HepG2 (cell line): ENCODE measurements around the gene RUNDC1. TPM values are rescaled to one million over a fixed set of nuclear protein-coding genes. Genes with fewer than 3 reads are reported as not detected.
A peak's percentile ranks its signal among the peaks of the same experiment; 100 is the strongest.

Experiments
- ATAC-seq: fragments of 200-7000 bp; cut with Tn5 transposase; 3 replicates; pipeline ENCODE4 v1.9.1; 2020; ENCODE audit warnings: mild to moderate bottlenecking, moderate library complexity
- BruUV-seq: library from RNA; stranded (reverse); fragments of 400-500 nt; replicated peaks from 2 replicates; lab custom pipeline; 2021; lab: Mats Ljungman, UMichigan
- CTCF ChIA-PET: fragments of 300-600 bp; formaldehyde crosslinking; extraction: SDS; loops from one replicate; lab custom pipeline; 2021; ENCODE audit warnings: low total read pairs, inconsistent platforms, low intra/inter-chr PET ratio; lab: Yijun Ruan, JAX
- POLR2A ChIA-PET: fragments of 350-600 bp; sonication (Branson Sonifier 250); formaldehyde crosslinking; loops from one replicate; lab custom pipeline; 2020; ENCODE audit warnings: antibody characterized with exemption, inconsistent platforms; lab: Yijun Ruan, JAX
- DNase-seq: peaks from one replicate; pipeline ENCODE4 v3.0.0-alpha.2; 2015; ENCODE audit warnings: low spot score
- FAIRE-seq: peaks from 3 replicates; lab custom pipeline; 2011; peaks lifted over from hg19 to GRCh38; lab: Jason Lieb, UNC
- H2AFZ ChIP-seq: one replicate; pipeline ENCODE4 v1.6.1; 2011; ENCODE audit warnings: low read length, inconsistent platforms
- H3K27ac ChIP-seq: fragments of 300-600 bp; 3 replicates; pipeline ENCODE4 v1.8.0; 2011; ENCODE audit warnings: mixed run types, mild to moderate bottlenecking, mixed read lengths, low read length, inconsistent platforms; ENCODE audit not compliant: insufficient read depth; ENCODE audit errors: extremely low read length
- H3K27me3 ChIP-seq, 2 experiments: fragments of 200-600 bp in 1 of 2; 2 replicates in 1 of 2; 3 replicates in 1 of 2; pipeline versions ENCODE4 v1.6.0 to v1.8.0; 2011; ENCODE audit warnings: low read length in 2 of 2, mild to moderate bottlenecking in 2 of 2, moderate library complexity in 2 of 2, inconsistent platforms in 1 of 2; ENCODE audit not compliant: insufficient read depth in 2 of 2, control insufficient read depth in 1 of 2
- H3K36me3 ChIP-seq, 2 experiments: fragments of 200-600 bp in 1 of 2; replicated peaks in 1 of 2; 2 replicates in 1 of 2; 3 replicates in 1 of 2; pipeline versions ENCODE4 v1.5.1 to v1.8.0; 2011; ENCODE audit warnings: low read length in 2 of 2, inconsistent platforms in 1 of 2; ENCODE audit not compliant: insufficient read depth in 2 of 2, control insufficient read depth in 1 of 2
- H3K4me1 ChIP-seq: 2 replicates; pipeline ENCODE4 v1.5.1; 2012; ENCODE audit warnings: low read length, inconsistent platforms; ENCODE audit not compliant: insufficient read depth
- H3K4me2 ChIP-seq: 2 replicates; pipeline ENCODE4 v1.6.0; 2011; ENCODE audit warnings: low read depth, low read length, inconsistent platforms
- H3K4me3 ChIP-seq, 3 experiments: fragments of 200-600 bp in 1 of 3; sonication (generic), shearing (Covaris generic) in 1 of 3; replicated peaks in 1 of 3; 2 replicates each; pipeline ENCODE4 v1.5.1; 2011 to 2016; ENCODE audit warnings: low read length in 3 of 3, inconsistent platforms in 2 of 3, low read depth in 2 of 3, mild to moderate bottlenecking in 2 of 3, control low read depth in 1 of 3, mixed read lengths in 1 of 3; ENCODE audit not compliant: insufficient read depth in 1 of 3
- H3K79me2 ChIP-seq: one replicate; pipeline ENCODE4 v1.6.1; 2011; ENCODE audit warnings: low read length, inconsistent platforms; ENCODE audit not compliant: insufficient read depth
- H3K9ac ChIP-seq: 2 replicates; pipeline ENCODE4 v1.6.0; 2011; ENCODE audit warnings: mild to moderate bottlenecking, low read depth, low read length, inconsistent platforms; ENCODE audit not compliant: insufficient read depth
- H3K9me3 ChIP-seq: 2 replicates; pipeline ENCODE4 v1.5.1; 2012; ENCODE audit warnings: mild to moderate bottlenecking, low read length
- H4K20me1 ChIP-seq: 2 replicates; pipeline ENCODE4 v1.6.0; 2011; ENCODE audit warnings: inconsistent platforms, mild to moderate bottlenecking, low read length, moderate library complexity; ENCODE audit not compliant: insufficient read depth
- AGO2 ChIP-seq: fragments of 200-400 bp; formaldehyde crosslinking; optimal IDR thresholded peaks from 2 replicates; pipeline ENCODE3; 2017; ENCODE audit warnings: mild to moderate bottlenecking, low read depth, low read length, moderate library complexity
- CREBL2 ChIP-seq: sonication (generic); formaldehyde crosslinking; IDR thresholded peaks from 2 replicates; pipeline ENCODE4 v1.8.1; 2023; ENCODE audit warnings: missing genetic modification reagents, mild to moderate bottlenecking, borderline replicate concordance
- CSRNP1 ChIP-seq: sonication (generic); formaldehyde crosslinking; IDR thresholded peaks from 2 replicates; pipeline ENCODE4 v1.8.1; 2023; ENCODE audit warnings: mild to moderate bottlenecking, missing genetic modification reagents
- E2F1 ChIP-seq: sonication (generic); formaldehyde crosslinking; IDR thresholded peaks from 2 replicates; pipeline ENCODE4 v1.5.0; 2020; ENCODE audit warnings: missing genetic modification reagents
- ISL2 ChIP-seq: sonication (generic); formaldehyde crosslinking; IDR thresholded peaks from 2 replicates; pipeline ENCODE4 v1.5.0; 2020; ENCODE audit warnings: missing genetic modification reagents
- KLF16 ChIP-seq, 2 experiments: sonication (generic) in 1 of 2; formaldehyde crosslinking in 1 of 2; IDR thresholded peaks; 2 replicates each; pipeline versions ENCODE4 v1.6.1 to v1.8.0; 2016 to 2023; ENCODE audit warnings: missing genetic modification reagents in 2 of 2, missing compliant biosample characterization in 1 of 2
- POLR2AphosphoS2 ChIP-seq: IDR thresholded peaks from 2 replicates; pipeline ENCODE4 v1.6.1; 2011; ENCODE audit warnings: low read depth, low read length, improper control_type of control experiment
- POLR2G ChIP-seq: fragments of 200-400 bp; formaldehyde crosslinking; IDR thresholded peaks from 2 replicates; pipeline ENCODE4 v1.6.1; 2018; ENCODE audit warnings: mild to moderate bottlenecking, low read depth, low read length, moderate library complexity
- RAD21 ChIP-seq: fragments of 450-650 bp; formaldehyde crosslinking; IDR thresholded peaks from 2 replicates; pipeline ENCODE4 v1.5.0; 2020; ENCODE audit warnings: mild to moderate bottlenecking
- SRSF4 ChIP-seq: fragments of 200-400 bp; formaldehyde crosslinking; IDR thresholded peaks from one replicate; pipeline ENCODE4 v1.6.1; 2018; ENCODE audit warnings: mild to moderate bottlenecking, low read depth, low read length, moderate library complexity; ENCODE audit not compliant: poor library complexity, severe bottlenecking
- ZFY ChIP-seq: sonication (generic); formaldehyde crosslinking; IDR thresholded peaks from 2 replicates; pipeline ENCODE4 v1.4.0; 2020; ENCODE audit warnings: missing genetic modification reagents
- ZNF883 ChIP-seq: sonication (generic); formaldehyde crosslinking; IDR thresholded peaks from 2 replicates; pipeline ENCODE4 v1.5.1; 2020; ENCODE audit warnings: mild to moderate bottlenecking, missing genetic modification reagents; ENCODE audit errors: not compliant biosample characterization
- WGBS: methylation state at CpG from one replicate; pipeline ENCODE4 v1.1.6; 2017; ENCODE audit warnings: low lambda C conversion rate; 5-methylcytosine and 5-hydroxymethylcytosine counted together
- in situ Hi-C: cut with HindIII; loops from 2 replicates; pipeline ENCODE4 v1.10.0; 2017; ENCODE audit warnings: low pct_unique_long_range_greater_than_20kb; ENCODE audit not compliant: extremely low pct_ligation_motif_present
- intact Hi-C: fragments of 100-400 bp; cut with micrococcal nuclease; formaldehyde crosslinking; loops from one replicate; pipeline ENCODE4 v1.10.0; 2022; ENCODE audit not compliant: unreplicated experiment
- polyA plus RNA-seq, 8 experiments: library from polyadenylated mRNA; depleted of rRNA in 3 of 8; stranded (reverse) in 7 of 8; unstranded in 1 of 8; fragments of >200 nt; fragmentation: Illumina TruSeq in 4 of 8; extraction: Trizol in 4 of 8; gene quantifications; 2 replicates each; pipeline versions ENCODE4 v1.2.1 to v1.2.3, GENCODE V29; 2011 to 2016; ENCODE audit warnings: low read depth in 4 of 8, missing spikeins in 1 of 8, mixed read lengths in 1 of 8; ENCODE audit not compliant: insufficient read depth in 1 of 8
- total RNA-seq, 5 experiments: library from RNA; depleted of rRNA; stranded (reverse); fragments of >200 nt; fragmentation: Illumina TruSeq; extraction: Trizol; gene quantifications; 2 replicates each; pipeline ENCODE4 v1.2.3, GENCODE V29; 2016; ENCODE audit warnings: low read depth in 1 of 5
- TF ChIP-seq, protein P1 (sequence below): sonication (generic); formaldehyde crosslinking; IDR thresholded peaks from 2 replicates; pipeline ENCODE4 v1.4.0; 2020; ENCODE audit warnings: missing genetic modification reagents, borderline replicate concordance
- TF ChIP-seq, protein P2 (sequence below): IDR thresholded peaks from 2 replicates; pipeline ENCODE4 v1.6.1; 2016; ENCODE audit warnings: missing genetic modification reagents, missing compliant biosample characterization
- TF ChIP-seq, protein P3 (sequence below): sonication (generic); formaldehyde crosslinking; IDR thresholded peaks from 2 replicates; pipeline ENCODE4 v1.4.0; 2020; ENCODE audit warnings: missing genetic modification reagents

Gene RUNDC1
- total and polyA plus RNA-seq, 2 of the 13 experiments (the other 11 are each of a cell fraction or from before 2014, with no cell fraction given): 10.3 to 11.4 TPM

DNA sequence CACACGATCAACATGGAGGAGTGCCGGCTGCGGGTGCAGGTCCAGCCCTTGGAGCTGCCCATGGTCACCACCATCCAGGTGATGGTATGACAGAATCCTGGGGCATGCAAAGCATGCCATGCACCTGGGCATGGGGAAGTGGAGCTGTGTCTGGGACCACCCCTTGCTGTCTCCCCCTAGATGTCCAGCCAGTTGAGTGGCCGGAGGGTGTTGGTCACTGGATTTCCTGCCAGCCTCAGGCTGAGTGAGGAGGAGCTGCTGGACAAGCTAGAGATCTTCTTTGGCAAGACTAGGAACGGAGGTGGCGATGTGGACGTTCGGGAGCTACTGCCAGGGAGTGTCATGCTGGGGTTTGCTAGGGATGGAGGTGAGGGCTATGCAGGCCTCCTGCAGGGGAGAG, 32.9 kb downstream of the RUNDC1 start (continued):
- no peak for TF ChIP-seq CREBL2
- TF ChIP-seq RAD21 (CRISPR knock-in tag): no peak
- TF ChIP-seq E2F1 (CRISPR knock-in tag): no peak
- TF ChIP-seq, protein P1, sequence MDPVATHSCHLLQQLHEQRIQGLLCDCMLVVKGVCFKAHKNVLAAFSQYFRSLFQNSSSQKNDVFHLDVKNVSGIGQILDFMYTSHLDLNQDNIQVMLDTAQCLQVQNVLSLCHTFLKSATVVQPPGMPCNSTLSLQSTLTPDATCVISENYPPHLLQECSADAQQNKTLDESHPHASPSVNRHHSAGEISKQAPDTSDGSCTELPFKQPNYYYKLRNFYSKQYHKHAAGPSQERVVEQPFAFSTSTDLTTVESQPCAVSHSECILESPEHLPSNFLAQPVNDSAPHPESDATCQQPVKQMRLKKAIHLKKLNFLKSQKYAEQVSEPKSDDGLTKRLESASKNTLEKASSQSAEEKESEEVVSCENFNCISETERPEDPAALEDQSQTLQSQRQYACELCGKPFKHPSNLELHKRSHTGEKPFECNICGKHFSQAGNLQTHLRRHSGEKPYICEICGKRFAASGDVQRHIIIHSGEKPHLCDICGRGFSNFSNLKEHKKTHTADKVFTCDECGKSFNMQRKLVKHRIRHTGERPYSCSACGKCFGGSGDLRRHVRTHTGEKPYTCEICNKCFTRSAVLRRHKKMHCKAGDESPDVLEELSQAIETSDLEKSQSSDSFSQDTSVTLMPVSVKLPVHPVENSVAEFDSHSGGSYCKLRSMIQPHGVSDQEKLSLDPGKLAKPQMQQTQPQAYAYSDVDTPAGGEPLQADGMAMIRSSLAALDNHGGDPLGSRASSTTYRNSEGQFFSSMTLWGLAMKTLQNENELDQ: no peak

DNA sequence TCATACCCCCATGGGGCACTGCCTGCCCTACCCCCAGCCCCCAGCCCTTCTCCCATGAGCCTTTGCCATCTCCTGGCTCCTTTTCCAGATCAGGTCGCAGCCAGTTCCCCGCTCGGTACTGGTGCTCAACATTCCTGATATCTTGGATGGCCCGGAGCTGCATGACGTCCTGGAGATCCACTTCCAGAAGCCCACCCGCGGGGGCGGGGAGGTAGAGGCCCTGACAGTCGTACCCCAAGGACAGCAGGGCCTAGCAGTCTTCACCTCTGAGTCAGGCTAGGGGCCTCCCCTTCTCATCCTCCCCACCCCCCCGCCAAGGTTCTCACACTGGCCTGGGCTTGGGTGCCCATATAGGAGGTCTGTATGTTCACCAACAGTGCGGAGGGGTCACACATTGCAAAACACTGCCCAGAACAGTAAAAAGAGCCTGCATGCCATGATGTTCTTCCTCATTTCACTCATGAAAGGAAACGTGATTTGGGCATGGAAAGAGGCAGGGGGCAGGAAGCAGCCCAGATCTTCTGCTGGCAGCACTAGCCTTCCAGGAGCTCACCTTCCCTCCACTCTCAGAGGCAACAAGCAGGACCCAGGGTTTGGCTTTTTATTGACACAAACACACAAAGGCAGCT, 33.8 kb downstream of the RUNDC1 start:
- POLR2A ChIA-PET: interaction anchor here (2.0 to 8.3 kb wide), 2 partner anchors 16 kb away, joined by 10 to 162 read pairs; partner anchors contain the start of gene RPL27
- TF ChIP-seq, protein P2, sequence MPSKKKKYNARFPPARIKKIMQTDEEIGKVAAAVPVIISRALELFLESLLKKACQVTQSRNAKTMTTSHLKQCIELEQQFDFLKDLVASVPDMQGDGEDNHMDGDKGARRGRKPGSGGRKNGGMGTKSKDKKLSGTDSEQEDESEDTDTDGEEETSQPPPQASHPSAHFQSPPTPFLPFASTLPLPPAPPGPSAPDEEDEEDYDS (CRISPR knock-in tag): no peak
- TF ChIP-seq, protein P3, sequence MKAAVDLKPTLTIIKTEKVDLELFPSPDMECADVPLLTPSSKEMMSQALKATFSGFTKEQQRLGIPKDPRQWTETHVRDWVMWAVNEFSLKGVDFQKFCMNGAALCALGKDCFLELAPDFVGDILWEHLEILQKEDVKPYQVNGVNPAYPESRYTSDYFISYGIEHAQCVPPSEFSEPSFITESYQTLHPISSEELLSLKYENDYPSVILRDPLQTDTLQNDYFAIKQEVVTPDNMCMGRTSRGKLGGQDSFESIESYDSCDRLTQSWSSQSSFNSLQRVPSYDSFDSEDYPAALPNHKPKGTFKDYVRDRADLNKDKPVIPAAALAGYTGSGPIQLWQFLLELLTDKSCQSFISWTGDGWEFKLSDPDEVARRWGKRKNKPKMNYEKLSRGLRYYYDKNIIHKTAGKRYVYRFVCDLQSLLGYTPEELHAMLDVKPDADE (CRISPR knock-in tag): no peak
- TF ChIP-seq CSRNP1 (CRISPR knock-in tag) (no peak), ZFY (CRISPR knock-in tag) (no peak), SRSF4 (no peak), KLF16 (CRISPR knock-in tag; IDR thresholded peaks at IDR 0.05) (no peak), POLR2G (peak; percentile 44; the same call in 1 of the 2 replicates), AGO2 (peak; percentile 86), ZNF883 (CRISPR knock-in tag) (peak; percentile 28), ISL2 (CRISPR knock-in tag) (no peak), POLR2AphosphoS2 (no peak)

More for the DNA sequence above, 33.8 kb downstream of the RUNDC1 start:
- H3K4me3 ChIP-seq: no peak overlapping the region
- H3K9ac ChIP-seq: no peak overlapping the region
- FAIRE-seq: peak; percentile 26
- BruUV-seq: no TSS peak
- H3K9me3 ChIP-seq: no peaks in the 10 kb centered on the region
- peaks cover 5% of the 10 kb centered on the region for H3K79me2 ChIP-seq
- WGBS: 92% methylated on average over 12 of the region's 12 CpGs
- CTCF ChIA-PET: no interaction called here
- H4K20me1 ChIP-seq: no peaks in the 10 kb centered on the region
- intact Hi-C loops (no loop called here), in situ Hi-C loops (no loop called here)
- peaks cover 69% of the 10 kb centered on the region for H3K4me1 ChIP-seq
- no peak overlapping the region for H2AFZ ChIP-seq
- no peak overlapping the region for H3K4me2 ChIP-seq
- H3K27me3 ChIP-seq: no peaks in the 10 kb centered on the region
- peaks cover 28 to 55% of the 10 kb centered on the region in 2 experiments for H3K36me3 ChIP-seq
- no peak for DNase-seq
- peak overlapping the region; percentile 25 for H3K27ac ChIP-seq
- ATAC-seq: no peak
